GM23248 (cell line): ENCODE measurements around the gene LRRC30. TPM values are rescaled to one million over a fixed set of nuclear protein-coding genes. Genes with fewer than 3 reads are reported as not detected.
A peak's percentile ranks its signal among the peaks of the same experiment; 100 is the strongest.

ENCODE experiments used
- DNase-seq: peaks from one replicate; pipeline ENCODE4 v3.0.0-alpha.2; 2015
- H2AFZ ChIP-seq: fragments of 200-600 bp; sonication (generic); 2 replicates; pipeline ENCODE4 v1.6.1; 2016; ENCODE audit warnings: antibody characterized with exemption
- H3F3A ChIP-seq: fragments of 200-600 bp; sonication (generic); 2 replicates; pipeline ENCODE4 v1.6.1; 2016; ENCODE audit warnings: mild to moderate bottlenecking, antibody characterized with exemption, mixed run types; ENCODE audit not compliant: insufficient read depth
- H3K27ac ChIP-seq: fragments of 200-600 bp; sonication (generic); 2 replicates; pipeline ENCODE4 v1.5.1; 2016; ENCODE audit warnings: mild to moderate bottlenecking
- H3K27me3 ChIP-seq: fragments of 200-600 bp; sonication (generic); replicated peaks from 2 replicates; pipeline ENCODE4 v1.6.1; 2016; ENCODE audit warnings: mild to moderate bottlenecking; ENCODE audit not compliant: insufficient read depth
- H3K36me3 ChIP-seq: fragments of 200-600 bp; sonication (generic); 2 replicates; pipeline ENCODE4 v1.6.1; 2016; ENCODE audit warnings: low read depth, mild to moderate bottlenecking
- H3K4me1 ChIP-seq: fragments of 200-600 bp; sonication (generic); 2 replicates; pipeline ENCODE4 v1.6.1; 2016; ENCODE audit warnings: mild to moderate bottlenecking; ENCODE audit not compliant: insufficient read depth
- H3K4me2 ChIP-seq: fragments of 200-600 bp; sonication (generic); one replicate; pipeline ENCODE4 v1.6.1; 2016; ENCODE audit warnings: mild to moderate bottlenecking; ENCODE audit not compliant: unreplicated experiment
- H3K4me3 ChIP-seq: fragments of 200-600 bp; sonication (generic); 2 replicates; pipeline ENCODE4 v1.5.1; 2016; ENCODE audit warnings: mild to moderate bottlenecking
- H3K79me2 ChIP-seq: fragments of 200-600 bp; sonication (generic); 2 replicates; pipeline ENCODE4 v1.6.1; 2016; ENCODE audit warnings: mild to moderate bottlenecking; ENCODE audit not compliant: insufficient read depth
- H3K9ac ChIP-seq: fragments of 200-600 bp; sonication (generic); 2 replicates; pipeline ENCODE4 v1.6.1; 2016; ENCODE audit warnings: mild to moderate bottlenecking
- H3K9me2 ChIP-seq: fragments of 200-600 bp; sonication (generic); 2 replicates; pipeline ENCODE4 v1.6.1; 2016; ENCODE audit warnings: mixed run types, mild to moderate bottlenecking, moderate library complexity; ENCODE audit not compliant: insufficient read depth
- H3K9me3 ChIP-seq: fragments of 200-600 bp; sonication (generic); one replicate; pipeline ENCODE4 v1.6.1; 2017; ENCODE audit warnings: low read depth
- H4K20me1 ChIP-seq: fragments of 200-600 bp; sonication (generic); 2 replicates; pipeline ENCODE4 v1.6.0; 2016; ENCODE audit not compliant: insufficient read depth
- EZH2 ChIP-seq: fragments of 200-600 bp; sonication (generic); IDR thresholded peaks from 2 replicates; pipeline ENCODE4 v1.6.1; 2018; ENCODE audit warnings: antibody characterized with exemption, mild to moderate bottlenecking; ENCODE audit not compliant: insufficient read depth, poor library complexity, severe bottlenecking
- EZH2phosphoT487 ChIP-seq: fragments of 200-600 bp; sonication (generic); IDR thresholded peaks from 2 replicates; pipeline ENCODE4 v1.6.1; 2018; ENCODE audit warnings: antibody characterized with exemption, moderate library complexity, mild to moderate bottlenecking, low read depth; ENCODE audit not compliant: insufficient read depth
- WGBS, 2 experiments: methylation state at CpG; one replicate each; pipeline ENCODE4 v1.1.6; 2015 to 2017; ENCODE audit warnings: low lambda C conversion rate in 2 of 2, low coverage in 1 of 2; ENCODE audit errors: missing lambda C conversion rate in 2 of 2; 5-methylcytosine and 5-hydroxymethylcytosine counted together
- in situ Hi-C: fragments of 300-500 bp; cut with MboI; formaldehyde crosslinking; loops from 2 replicates; pipeline ENCODE4 v1.15.0; 2020
- polyA plus RNA-seq: library from polyadenylated mRNA; unstranded; fragments of >200 nt; fragmentation: Nextera tagmentation; extraction: Ambion mirVana; gene quantifications from 2 replicates; pipeline ENCODE4 v1.2.1, GENCODE V29; 2016
- total RNA-seq: library from RNA; depleted of rRNA; stranded (reverse); fragments of >200 nt; shearing (Covaris generic); gene quantifications from 2 replicates; pipeline ENCODE4 v1.2.3, GENCODE V29; 2014; rRNA removed

Gene LRRC30
- total and polyA plus RNA-seq, 2 experiments from 2014 or later: not detected

- in situ Hi-C loops: no loop called here
- DNase-seq: peak; percentile 86
- Histone ChIP-seq H3K9me2 (no peaks in the 10 kb centered on the region), H3K36me3 (no peaks in the 10 kb centered on the region), H3K4me3 (no peak overlapping the region), H3F3A (0 out of 2 replicates have a peak, but pooled peaks cover 4% of the 10 kb centered on the region), H2AFZ (peak overlapping the region; percentile 79; the same call in 1 of the 2 replicates), H3K4me1 (peaks cover 17% of the 10 kb centered on the region), H3K9ac (no peak overlapping the region), H3K27ac (no peak overlapping the region), H3K79me2 (no peaks in the 10 kb centered on the region), H3K9me3 (no peaks in the 10 kb centered on the region), H4K20me1 (no peaks in the 10 kb centered on the region), H3K4me2 (no peak overlapping the region), H3K27me3 (no peaks in the 10 kb centered on the region)
- 55 to 56% methylated on average over 24 of the region's 24 CpGs for WGBS, 2 experiments
- TF ChIP-seq EZH2: no peak
- no peak for TF ChIP-seq EZH2phosphoT487
These were observed 41.6 kb downstream of the LRRC30 start for GRCh38 chr18:7272311-7273049.

GRCh38 chr18:7273301-7273921, 42.5 kb downstream of the LRRC30 start:
- peak; percentile 84 for DNase-seq
- Histone ChIP-seq H2AFZ (peak overlapping the region; percentile 79), H3K27me3 (no peaks in the 10 kb centered on the region; the same call in 1 of the 2 replicates), H3F3A (0 out of 2 replicates have a peak, but pooled peaks cover 4% of the 10 kb centered on the region), H3K27ac (peak overlapping the region; percentile 40), H3K79me2 (no peaks in the 10 kb centered on the region), H3K4me3 (peak overlapping the region; percentile 52), H3K4me2 (peak overlapping the region; percentile 60), H3K9ac (peak overlapping the region; percentile 8; the same call in 1 of the 2 replicates), H3K36me3 (no peaks in the 10 kb centered on the region), H3K9me2 (no peaks in the 10 kb centered on the region), H4K20me1 (no peaks in the 10 kb centered on the region), H3K4me1 (peaks cover 17% of the 10 kb centered on the region), H3K9me3 (no peaks in the 10 kb centered on the region)
- no peak for TF ChIP-seq EZH2phosphoT487
- TF ChIP-seq EZH2: no peak
- WGBS, 2 experiments: 1 to 4% methylated on average over 12 of the region's 12 CpGs
- in situ Hi-C loops: no loop called here

- H3K9me3 ChIP-seq: no peaks in the 10 kb centered on the region
- H4K20me1 ChIP-seq: no peaks in the 10 kb centered on the region
- no peaks in the 10 kb centered on the region for H3K79me2 ChIP-seq
- 23 to 41% methylated on average over 2 of the region's 2 CpGs for WGBS, 2 experiments
- H3K27me3 ChIP-seq: no peaks in the 10 kb centered on the region; the same call in 1 of the 2 replicates
- in situ Hi-C loops: no loop called here
- H3K4me3 ChIP-seq: no peak overlapping the region
- H3K9ac ChIP-seq: no peak overlapping the region
- H3K4me1 ChIP-seq: no peaks in the 10 kb centered on the region
- H3K9me2 ChIP-seq: no peaks in the 10 kb centered on the region
- H3K36me3 ChIP-seq: no peaks in the 10 kb centered on the region
- H2AFZ ChIP-seq: no peak overlapping the region
- TF ChIP-seq EZH2phosphoT487: no peak
- no peak for TF ChIP-seq EZH2
- no peak overlapping the region for H3K27ac ChIP-seq
- no peak overlapping the region for H3K4me2 ChIP-seq
- H3F3A ChIP-seq: no peaks in the 10 kb centered on the region
- DNase-seq: no peak
These were observed 50.7 kb downstream of the LRRC30 start for GRCh38 chr18:7281579-7281978.

Other genes with a start within 250 kb of the LRRC30 start
- 5.4 and 6.2 TPM in 2 replicates for gene LAMA1, start 113.3 kb upstream of the LRRC30 start, total RNA-seq
- 2.8 and 3.1 TPM in 2 replicates for gene LAMA1, start 113.3 kb upstream of the LRRC30 start, polyA plus RNA-seq